Left hindlimb (tissue), 1 donor: ENCODE measurements around the gene ZHX3.
"Not testable (repeated sequence)": the region's sequence is repeated elsewhere in the genome, so short reads cannot be mapped to it uniquely, and the experiment has no call there.

Source experiments
- DNase-seq: peaks from one replicate; pipeline ENCODE4 v3.0.0-alpha.2; 2018

Gene ZHX3

GRCh38 chr20:41330343-41330720, 12.8 kb upstream of the ZHX3 start:
- DNase-seq, result no peak

- peak; percentile 74 for DNase-seq
These were observed 12.2 kb upstream of the ZHX3 start for GRCh38 chr20:41329435-41330342.

DNA sequence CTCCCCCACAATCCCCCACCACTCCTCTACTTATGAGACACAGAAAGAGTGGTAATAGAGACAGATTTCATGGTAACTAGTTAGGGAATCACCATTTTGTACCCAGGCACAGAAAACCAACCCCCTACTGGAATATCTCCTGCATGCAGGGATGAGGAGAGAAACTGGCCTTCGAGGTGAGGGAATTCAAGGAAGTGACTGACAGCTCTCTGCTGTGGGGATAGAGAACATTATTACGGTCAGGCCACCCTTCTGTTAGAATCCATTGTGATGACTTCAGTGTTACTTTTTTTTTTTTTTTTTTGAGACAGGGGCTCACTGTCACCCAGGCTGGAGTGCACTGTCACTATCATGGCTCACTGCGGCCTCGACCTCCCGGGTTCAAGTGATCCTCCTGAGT, 9.6 kb upstream of the ZHX3 start:
- no peak for DNase-seq

- no peak for DNase-seq
These were observed 3.4 kb upstream of the ZHX3 start for GRCh38 chr20:41320976-41321375.

DNA sequence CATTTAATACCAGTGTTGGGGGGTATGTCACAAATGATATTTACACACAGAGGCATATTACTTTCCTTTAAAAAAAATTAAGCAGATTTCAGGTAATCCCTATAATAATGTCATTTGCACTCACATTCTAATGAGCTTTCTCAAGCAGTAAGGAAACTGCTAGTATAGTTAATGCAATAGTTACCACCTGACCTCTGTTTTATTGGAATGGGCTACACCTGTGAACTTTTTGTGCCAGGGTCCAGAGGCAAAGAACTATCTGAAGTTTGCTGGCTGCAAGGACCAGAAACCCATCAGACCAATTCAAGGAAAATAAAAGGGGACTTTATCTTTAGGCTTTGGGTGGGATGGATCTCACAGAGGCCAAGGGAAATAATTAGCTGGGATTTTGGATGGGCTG, 2.9 kb upstream of the ZHX3 start:
- DNase-seq, result no peak

- DNase-seq, result no peak
These were observed 729 bp upstream of the ZHX3 start for GRCh38 chr20:41318271-41318649.

DNA sequence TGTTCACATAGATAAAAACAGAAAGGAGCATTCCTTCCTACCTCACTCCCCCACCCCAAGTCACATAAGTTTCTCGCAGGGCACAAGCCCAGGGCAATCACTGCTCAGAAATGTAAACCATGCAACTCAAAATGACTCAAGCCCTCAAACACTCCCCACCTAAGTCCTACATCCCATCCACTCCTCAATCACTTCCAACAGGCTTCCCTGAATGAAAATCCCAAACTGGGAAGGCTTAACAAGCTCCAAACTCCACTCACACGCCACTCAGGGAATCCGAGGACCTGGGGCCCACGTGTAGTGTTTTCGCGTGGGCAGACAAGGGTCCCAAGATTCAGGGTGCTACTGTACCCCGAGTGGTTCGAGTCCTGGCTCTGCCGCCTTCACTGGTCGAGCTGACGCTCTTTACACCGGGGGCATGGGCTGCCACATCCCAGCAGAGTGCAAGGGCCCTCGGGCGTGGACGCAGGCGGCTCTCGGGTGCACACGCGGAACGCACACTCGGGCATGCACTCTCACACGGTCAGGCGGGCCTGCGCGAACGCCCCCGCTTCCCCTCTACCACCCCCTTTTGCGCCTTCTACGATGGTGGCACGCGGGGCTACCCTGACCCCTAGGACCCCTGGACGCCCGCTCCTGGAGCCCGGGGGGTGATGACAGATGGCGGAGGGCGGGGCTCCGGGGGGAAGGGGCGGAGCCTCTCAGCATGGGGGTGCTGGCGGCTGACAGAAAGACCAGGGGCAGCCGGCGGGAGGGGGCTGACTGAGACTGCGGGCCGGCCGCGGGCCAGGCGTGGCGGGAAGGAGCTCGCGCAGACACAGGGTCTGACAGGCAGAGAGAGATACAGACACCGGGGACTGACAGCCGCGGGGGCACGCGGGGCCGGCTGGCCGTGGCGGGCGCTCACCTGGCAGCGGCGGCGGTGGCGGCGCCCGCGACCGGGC, 657 bp downstream of the ZHX3 start:
- peak; percentile 85 for DNase-seq

DNA sequence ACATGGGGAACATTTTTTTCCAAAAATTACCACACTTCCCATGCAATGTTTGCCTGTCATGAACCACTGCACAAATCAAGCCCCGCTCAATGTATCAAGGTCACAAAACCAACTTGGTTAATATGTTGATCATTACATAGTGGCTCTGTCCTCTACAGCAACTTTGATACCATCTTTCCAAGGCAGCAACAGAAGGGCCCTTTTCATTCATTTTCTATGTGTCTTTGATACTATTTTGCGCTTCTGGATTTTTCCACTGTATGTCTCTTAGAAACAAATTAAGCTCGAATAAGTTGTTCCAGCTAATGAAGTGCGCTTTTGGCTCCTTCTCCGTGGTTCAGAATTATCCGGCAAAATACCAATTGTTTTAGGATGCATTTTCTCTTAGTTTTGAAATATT, 1.5 kb downstream of the ZHX3 start:
- DNase-seq, result no peak

- DNase-seq, result no peak
These were observed 3.1 kb downstream of the ZHX3 start for GRCh38 chr20:41314386-41314785.

DNA sequence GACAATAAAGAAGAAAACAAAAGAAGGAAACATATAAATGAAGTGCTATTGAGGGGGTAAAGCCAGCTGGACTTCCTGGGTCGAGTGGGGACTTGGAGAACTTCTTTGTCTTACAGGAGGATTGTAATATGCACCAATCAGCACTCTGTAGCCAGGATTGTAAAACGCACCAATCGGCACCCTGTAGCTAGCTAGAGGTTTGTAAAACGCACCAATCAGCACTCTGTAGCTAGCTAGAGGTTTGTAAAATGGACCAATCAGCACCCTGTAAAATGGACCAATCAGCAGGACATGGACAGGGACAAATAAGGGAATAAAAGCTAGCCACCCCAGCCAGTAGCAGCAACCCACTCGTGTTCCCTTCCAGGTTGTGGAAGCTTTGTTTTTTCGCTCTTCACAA, 5.5 kb downstream of the ZHX3 start:
- not testable (repeated sequence) for DNase-seq

GRCh38 chr20:41309817-41310216, 7.7 kb downstream of the ZHX3 start:
- DNase-seq, result no peak

GRCh38 chr20:41308726-41309413, 8.7 kb downstream of the ZHX3 start:
- no peak for DNase-seq

DNA sequence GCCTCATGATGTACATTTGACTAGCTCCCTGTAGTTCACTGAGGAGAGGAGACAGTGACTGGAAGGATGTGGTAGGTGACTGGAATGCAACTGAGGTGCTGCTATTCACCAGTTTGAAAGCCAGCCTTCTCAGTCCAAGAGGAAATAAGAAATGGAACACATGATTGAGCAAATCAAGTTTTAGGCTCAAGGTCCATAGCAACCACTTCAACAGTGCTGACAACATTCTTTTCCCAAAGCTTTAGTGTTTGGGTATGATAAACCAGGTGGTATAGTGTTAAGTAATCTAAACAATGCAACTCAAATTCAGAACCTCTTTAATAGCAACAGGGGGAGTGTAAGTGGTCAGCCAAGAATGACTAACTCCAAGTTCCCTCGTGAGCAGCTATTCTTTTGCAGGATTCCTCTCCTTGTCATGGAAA, 9.2 kb downstream of the ZHX3 start:
- no peak for DNase-seq

DNA sequence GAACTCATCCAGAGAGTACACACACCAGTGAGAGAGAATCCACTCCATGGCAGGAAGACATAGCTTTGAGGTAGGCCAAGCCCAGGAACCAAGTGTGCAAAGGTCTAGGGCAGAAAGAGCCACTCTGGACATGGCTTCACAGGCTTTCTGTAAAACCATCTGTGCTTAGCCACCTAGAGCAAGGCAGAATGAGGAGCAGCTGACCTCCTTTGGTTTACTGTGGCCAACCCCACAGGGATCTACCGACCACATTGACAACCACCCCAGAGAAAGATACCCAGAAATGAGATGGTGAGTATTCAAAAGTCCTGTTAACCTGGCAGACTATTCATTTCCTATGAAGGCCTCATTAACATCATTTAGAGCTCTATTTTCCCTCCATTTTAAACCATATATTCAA, 10.5 kb downstream of the ZHX3 start:
- no peak for DNase-seq

- DNase-seq, result no peak
These were observed 11.3 kb downstream of the ZHX3 start for GRCh38 chr20:41306061-41306727.

DNA sequence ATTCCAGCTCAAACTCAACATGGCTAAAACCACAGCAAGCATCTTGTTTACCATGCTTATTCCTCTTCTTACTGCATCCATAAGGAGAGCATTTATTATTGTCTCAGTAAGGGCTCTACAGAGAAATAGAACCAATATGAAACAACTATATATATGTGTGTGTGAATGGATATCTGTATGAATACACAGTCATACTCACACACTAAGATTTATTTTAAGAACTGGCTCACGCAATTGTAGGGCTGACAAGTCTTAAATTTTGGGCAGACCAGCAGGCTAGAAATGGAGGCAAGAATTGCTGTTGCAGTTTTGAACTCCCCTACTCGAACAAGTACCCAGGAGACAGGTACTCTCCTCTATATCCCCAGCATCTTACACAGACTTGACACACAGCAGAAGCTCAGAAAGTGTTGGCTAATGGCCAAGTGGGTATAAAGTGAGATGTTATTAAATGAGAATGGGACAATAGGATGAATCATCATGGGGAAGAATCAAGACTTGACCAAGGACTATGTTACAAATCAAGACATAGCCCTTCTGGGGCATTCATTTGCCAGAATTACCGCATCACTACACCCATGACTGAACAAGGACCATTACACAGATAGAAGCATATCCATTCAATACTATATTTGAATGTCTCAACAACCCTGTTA, 13.0 kb downstream of the ZHX3 start:
- DNase-seq, result no peak

- DNase-seq, result no peak
These were observed 13.5 kb downstream of the ZHX3 start for GRCh38 chr20:41304002-41304401.

DNA sequence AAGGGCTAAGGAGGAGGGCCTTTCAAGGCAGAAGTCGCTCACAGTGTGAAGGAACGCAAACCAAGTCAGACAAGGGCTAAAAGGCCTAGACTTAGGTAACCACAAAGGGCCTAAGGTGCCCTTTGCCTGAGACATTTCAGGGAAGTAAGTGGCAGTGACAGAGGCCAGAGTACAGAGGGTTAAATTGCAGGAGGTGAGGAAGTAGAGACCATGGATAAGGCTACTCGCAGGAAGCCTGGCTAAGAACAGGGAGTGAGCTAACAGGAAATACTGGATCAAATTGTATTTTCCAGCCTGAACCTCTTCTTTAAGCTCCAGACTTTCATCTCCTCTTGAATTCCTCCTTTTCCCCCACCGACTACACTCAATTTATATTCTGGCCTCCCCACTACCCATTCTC, 16.6 kb downstream of the ZHX3 start:
- DNase-seq, result no peak

DNA sequence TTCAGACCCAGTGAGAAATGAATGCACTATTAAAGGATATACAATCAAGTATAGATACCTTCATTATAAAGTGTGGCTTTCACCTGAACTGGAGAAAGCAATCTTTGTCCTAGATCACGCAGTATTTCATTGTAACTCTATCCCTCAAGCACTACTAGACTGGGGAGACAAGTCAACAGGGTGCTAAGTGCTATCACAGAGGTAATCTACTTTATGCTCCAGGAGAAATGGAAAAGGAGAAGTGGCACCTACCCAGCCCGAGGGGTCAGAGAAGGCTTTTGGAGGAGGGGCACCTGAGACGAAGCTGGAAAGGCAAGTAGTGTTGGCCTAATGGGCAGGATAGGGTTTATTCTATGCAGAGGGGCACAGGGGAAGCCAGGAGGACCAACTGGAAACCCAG, 17.1 kb downstream of the ZHX3 start:
- DNase-seq, result no peak

DNA sequence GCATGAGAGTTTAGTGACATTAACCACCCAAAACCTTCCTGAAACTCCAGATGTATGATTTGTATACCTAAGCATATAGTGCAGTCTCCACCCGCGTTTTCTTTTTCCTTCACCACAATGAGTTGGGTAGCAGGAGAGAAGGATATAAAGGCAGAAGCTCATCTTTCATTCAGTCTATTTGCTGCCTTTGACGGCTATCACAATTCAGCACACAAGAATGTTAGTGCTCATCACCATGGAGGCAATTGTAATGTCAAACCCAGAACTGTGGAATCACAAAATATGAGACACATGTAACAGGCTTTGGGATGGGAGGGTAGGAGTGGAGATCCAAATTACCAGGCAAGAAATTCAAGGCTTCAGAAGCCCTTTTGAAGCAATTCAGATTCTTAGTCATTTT, 17.6 kb downstream of the ZHX3 start:
- no peak for DNase-seq

DNA sequence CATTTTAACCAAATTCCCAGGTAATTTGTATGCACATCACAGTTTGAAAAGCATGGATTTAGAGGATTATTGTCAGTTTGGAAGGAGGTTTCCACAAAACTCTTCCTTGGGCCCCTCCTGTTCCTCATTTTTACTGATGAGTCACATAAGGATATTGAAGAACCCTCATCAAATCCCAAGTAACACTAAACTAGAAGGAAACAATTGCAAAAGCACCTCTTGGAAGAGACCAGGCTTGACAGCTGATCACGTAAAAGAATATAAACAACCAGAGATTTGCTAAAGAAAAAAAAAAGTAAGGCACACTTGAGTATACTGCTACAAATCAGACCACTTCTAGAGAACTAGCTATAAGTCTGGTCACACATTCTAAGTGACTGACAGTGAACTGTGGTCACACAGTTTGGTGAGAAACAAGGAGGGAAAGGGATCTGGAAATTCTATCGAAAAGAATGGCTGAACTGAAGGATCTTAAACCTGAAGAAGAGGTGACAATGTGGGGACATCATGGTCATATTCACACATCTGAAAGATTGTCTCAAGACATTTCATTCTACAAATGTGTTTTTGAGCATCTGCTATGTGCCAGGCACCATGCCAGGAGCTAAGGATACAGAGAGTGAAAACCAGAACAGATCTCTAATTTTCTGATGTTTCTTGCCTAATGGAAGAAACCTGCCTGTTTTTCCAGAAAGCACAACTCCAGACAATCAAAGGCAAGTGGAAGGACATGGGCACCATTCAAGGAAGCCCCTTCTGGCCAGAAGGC, 24.1 kb downstream of the ZHX3 start:
- DNase-seq, result no peak
